Mesothelial cell of epicardium (in vitro differentiated cells): ENCODE measurements around the gene FLNB. TPM values are rescaled to one million over a fixed set of nuclear protein-coding genes. Genes with fewer than 3 reads are reported as not detected.
A peak's percentile ranks its signal among the peaks of the same experiment; 100 is the strongest.

Experiments
- DNase-seq, 2 experiments: peaks; one replicate each; pipeline ENCODE4 v3.0.0; 2021; ENCODE audit warnings: low spot score in 2 of 2; ENCODE audit not compliant: unreplicated experiment in 2 of 2
- H3K27ac Mint-ChIP-seq: 2 replicates; pipeline ENCODE4 v1.8.0; 2021; ENCODE audit warnings: mixed read lengths
- H3K27me3 Mint-ChIP-seq: 2 replicates; pipeline ENCODE4 v1.8.0; 2021; ENCODE audit warnings: low read depth, mixed read lengths
- H3K36me3 Mint-ChIP-seq: 2 replicates; pipeline ENCODE4 v1.8.0; 2021; ENCODE audit warnings: mixed read lengths
- H3K4me1 Mint-ChIP-seq: 2 replicates; pipeline ENCODE4 v1.8.0; 2021; ENCODE audit warnings: mixed read lengths
- H3K4me3 Mint-ChIP-seq: 2 replicates; pipeline ENCODE4 v1.8.0; 2021; ENCODE audit warnings: mild to moderate bottlenecking, moderate library complexity, mixed read lengths
- H3K9me3 Mint-ChIP-seq: 2 replicates; pipeline ENCODE4 v1.8.0; 2021; ENCODE audit warnings: mixed read lengths
- total RNA-seq: library from RNA; stranded (reverse); gene quantifications from 3 replicates; pipeline ENCODE4 v1.2.1, GENCODE V29; 2021
- TF ChIP-seq, protein P1 (sequence below): fragments of 200-600 bp; sonication (generic); IDR thresholded peaks from one replicate; pipeline ENCODE4 v1.5.0; 2021; ENCODE audit warnings: antibody characterized with exemption; ENCODE audit not compliant: unreplicated experiment

The FLNB gene
- total RNA-seq, 1 donor from 2014 or later: 190 TPM

DNA sequence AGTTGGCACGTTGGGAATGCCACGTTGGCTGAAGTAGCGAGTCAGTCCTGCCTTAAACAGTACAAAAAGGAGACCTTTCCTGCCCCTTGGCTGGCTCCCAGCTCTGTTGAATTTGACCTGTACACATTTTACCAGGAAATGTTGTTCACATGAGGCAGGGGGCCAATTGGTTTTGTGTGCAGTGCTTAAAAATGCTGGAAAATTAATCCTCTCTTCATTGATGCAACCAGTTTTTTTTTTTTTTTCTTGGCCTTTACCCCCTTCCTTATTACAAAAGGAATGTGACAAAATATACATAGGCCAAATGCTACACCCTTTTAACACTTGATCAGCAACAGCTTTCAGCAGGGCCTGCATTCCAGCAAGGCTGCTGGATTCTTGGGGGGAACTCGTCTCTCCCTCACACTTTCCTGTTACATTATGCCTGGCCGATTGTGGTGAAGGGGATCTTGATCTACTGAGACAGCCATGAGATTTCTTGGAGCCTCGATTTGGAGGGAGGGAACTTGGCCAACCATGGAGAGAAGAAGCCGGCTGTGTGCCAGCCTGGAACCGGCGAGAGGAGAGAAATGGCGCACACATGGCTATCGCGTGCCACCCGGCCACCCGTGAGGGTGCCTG is 109.4 kb downstream of the FLNB start:
- DNase-seq: no peak
- Mint-ChIP-seq H3K9me3 (no peaks in the 10 kb centered on the region), H3K4me1 (peaks cover 10% of the 10 kb centered on the region), H3K4me3 (no peak overlapping the region), H3K27me3 (no peaks in the 10 kb centered on the region), H3K36me3 (peaks cover 45% of the 10 kb centered on the region), H3K27ac (peak overlapping the region; percentile 60)
- TF ChIP-seq, protein P1, sequence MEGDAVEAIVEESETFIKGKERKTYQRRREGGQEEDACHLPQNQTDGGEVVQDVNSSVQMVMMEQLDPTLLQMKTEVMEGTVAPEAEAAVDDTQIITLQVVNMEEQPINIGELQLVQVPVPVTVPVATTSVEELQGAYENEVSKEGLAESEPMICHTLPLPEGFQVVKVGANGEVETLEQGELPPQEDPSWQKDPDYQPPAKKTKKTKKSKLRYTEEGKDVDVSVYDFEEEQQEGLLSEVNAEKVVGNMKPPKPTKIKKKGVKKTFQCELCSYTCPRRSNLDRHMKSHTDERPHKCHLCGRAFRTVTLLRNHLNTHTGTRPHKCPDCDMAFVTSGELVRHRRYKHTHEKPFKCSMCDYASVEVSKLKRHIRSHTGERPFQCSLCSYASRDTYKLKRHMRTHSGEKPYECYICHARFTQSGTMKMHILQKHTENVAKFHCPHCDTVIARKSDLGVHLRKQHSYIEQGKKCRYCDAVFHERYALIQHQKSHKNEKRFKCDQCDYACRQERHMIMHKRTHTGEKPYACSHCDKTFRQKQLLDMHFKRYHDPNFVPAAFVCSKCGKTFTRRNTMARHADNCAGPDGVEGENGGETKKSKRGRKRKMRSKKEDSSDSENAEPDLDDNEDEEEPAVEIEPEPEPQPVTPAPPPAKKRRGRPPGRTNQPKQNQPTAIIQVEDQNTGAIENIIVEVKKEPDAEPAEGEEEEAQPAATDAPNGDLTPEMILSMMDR: no peak

DNA sequence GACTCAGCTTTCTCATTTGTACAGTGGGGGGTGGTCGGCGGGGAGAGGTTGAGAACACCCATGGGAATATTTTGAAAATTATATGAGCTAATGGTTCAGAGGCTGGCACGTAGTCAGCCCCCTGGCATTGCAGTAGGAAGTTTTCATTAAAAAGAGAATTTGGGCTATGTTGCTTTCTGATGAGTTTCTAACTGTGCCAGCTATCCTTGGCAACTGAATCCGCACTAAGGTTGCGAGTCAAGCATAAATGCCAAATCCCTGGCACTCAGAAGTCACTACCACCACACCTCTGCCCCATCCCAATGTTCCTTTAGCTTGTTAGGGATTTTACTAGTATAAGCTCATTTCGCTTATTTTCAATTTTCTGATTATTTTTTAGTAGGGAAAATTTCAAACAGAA is 111.0 kb downstream of the FLNB start:
- no peaks in the 10 kb centered on the region for H3K9me3 Mint-ChIP-seq
- H3K4me3 Mint-ChIP-seq: no peak overlapping the region
- H3K36me3 Mint-ChIP-seq: peaks cover 54% of the 10 kb centered on the region
- H3K27ac Mint-ChIP-seq: no peak overlapping the region
- peaks cover 10% of the 10 kb centered on the region for H3K4me1 Mint-ChIP-seq
- H3K27me3 Mint-ChIP-seq: no peaks in the 10 kb centered on the region
- DNase-seq: no peak
- TF ChIP-seq, protein P1: no peak

DNA sequence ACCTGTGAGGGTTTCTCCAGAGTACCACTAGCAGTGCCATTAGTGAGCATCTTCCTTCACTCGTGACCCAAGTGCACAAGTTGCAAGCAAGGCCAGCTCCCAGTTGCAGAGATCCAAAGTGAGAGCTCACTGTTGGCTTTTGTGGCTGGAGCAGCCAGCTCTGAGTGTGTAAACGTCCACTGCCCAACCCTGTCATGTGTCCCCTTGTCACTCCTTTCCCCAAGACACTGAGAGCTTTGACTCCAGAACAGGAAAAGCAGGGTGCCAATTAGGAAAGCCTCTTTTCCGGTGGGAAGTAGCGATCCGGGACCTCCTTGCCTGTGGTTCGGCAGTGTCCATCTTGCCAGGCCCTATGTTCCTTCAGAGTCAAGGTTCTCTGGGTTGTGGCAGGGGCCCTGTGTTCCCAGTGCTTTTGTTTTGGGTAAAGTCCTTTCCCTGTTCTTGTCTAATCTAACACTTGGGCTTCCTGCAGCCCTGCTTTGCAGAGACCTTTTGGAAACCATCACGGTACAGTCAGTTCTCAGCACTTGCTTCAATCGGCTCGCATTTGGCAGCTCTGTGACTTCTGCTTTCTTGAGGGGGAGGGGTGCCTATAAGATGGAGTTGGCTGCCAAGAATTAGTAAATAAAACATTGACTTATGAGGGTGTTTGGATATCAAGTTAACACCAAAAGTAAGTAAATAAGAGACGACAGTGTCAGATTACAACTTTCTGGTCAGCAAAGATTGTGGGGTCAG is 112.0 kb downstream of the FLNB start:
- TF ChIP-seq, protein P1: no peak
- Mint-ChIP-seq H3K4me1 (peaks cover 10% of the 10 kb centered on the region), H3K9me3 (no peaks in the 10 kb centered on the region), H3K27me3 (no peaks in the 10 kb centered on the region), H3K36me3 (peaks cover 49% of the 10 kb centered on the region), H3K4me3 (no peak overlapping the region), H3K27ac (no peak overlapping the region)
- no peak for DNase-seq

DNA sequence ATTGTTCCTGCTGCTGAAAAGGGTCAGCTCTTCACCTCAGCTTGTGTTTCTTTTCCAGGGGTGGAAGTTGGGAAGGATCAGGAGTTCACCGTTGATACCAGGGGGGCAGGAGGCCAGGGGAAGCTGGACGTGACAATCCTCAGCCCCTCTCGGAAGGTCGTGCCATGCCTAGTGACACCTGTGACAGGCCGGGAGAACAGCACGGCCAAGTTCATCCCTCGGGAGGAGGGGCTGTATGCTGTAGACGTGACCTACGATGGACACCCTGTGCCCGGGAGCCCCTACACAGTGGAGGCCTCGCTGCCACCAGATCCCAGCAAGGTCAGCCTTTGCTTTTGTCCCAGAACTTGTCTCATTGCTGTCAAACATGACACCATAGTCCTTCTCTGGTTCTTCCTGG is 113.0 kb downstream of the FLNB start:
- Mint-ChIP-seq H3K4me1 (peaks cover 10% of the 10 kb centered on the region), H3K27ac (no peak overlapping the region), H3K27me3 (no peaks in the 10 kb centered on the region), H3K9me3 (no peaks in the 10 kb centered on the region), H3K36me3 (peaks cover 51% of the 10 kb centered on the region), H3K4me3 (no peak overlapping the region)
- TF ChIP-seq, protein P1: no peak
- DNase-seq: no peak

DNA sequence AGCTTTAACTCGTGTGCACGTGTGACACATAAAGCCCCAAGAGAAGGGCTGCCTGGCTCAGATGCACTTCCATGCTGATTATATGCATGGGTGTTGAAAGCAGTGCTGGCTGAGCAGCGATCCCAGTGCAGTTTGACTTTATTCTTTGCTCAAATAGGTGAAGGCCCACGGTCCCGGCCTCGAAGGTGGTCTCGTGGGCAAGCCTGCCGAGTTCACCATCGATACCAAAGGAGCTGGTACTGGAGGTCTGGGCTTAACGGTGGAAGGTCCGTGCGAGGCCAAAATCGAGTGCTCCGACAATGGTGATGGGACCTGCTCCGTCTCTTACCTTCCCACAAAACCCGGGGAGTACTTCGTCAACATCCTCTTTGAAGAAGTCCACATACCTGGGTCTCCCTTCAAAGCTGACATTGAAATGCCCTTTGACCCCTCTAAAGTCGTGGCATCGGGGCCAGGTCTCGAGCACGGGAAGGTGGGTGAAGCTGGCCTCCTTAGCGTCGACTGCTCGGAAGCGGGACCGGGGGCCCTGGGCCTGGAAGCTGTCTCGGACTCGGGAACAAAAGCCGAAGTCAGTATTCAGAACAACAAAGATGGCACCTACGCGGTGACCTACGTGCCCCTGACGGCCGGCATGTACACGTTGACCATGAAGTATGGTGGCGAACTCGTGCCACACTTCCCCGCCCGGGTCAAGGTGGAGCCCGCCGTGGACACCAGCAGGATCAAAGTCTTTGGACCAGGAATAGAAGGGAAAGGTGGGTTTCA is 114.9 kb downstream of the FLNB start:
- H3K4me3 Mint-ChIP-seq: no peak overlapping the region
- no peak for DNase-seq
- H3K27me3 Mint-ChIP-seq: no peaks in the 10 kb centered on the region
- no peak overlapping the region for H3K27ac Mint-ChIP-seq
- no peaks in the 10 kb centered on the region for H3K4me1 Mint-ChIP-seq
- no peaks in the 10 kb centered on the region for H3K9me3 Mint-ChIP-seq
- peaks cover 62% of the 10 kb centered on the region for H3K36me3 Mint-ChIP-seq
- TF ChIP-seq, protein P1: no peak
